Epithelial cell of proximal tubule (primary cell): ENCODE results near the gene NACC1. TPM values are rescaled to one million over a fixed set of nuclear protein-coding genes. Genes with fewer than 3 reads are reported as not detected.
"Not testable (repeated sequence)": the region's sequence is repeated elsewhere in the genome, so short reads cannot be mapped to it uniquely, and the experiment has no call there.

Experiments used
- DNase-seq: peaks from one replicate; pipeline ENCODE4 v3.0.0-alpha.2; 2011; ENCODE audit warnings: low read depth
- H3K4me3 ChIP-seq: 2 replicates; pipeline ENCODE4 v1.5.1; 2011; ENCODE audit warnings: low read depth, mild to moderate bottlenecking, low read length
- CTCF ChIP-seq: conservative IDR thresholded peaks from 2 replicates; pipeline ENCODE4 v1.5.1; 2012; ENCODE audit warnings: low read depth, mild to moderate bottlenecking, low read length
- total RNA-seq: library from RNA; depleted of rRNA; stranded (reverse); fragments of >200 nt; gene quantifications from 2 replicates; pipeline ENCODE4 v1.2.3, GENCODE V29; 2015

Gene NACC1
- total RNA-seq, 1 donor from 2014 or later: 72.2 TPM

GRCh38 chr19:13173139-13173737 is 55.2 kb downstream of the NACC1 start:
- no peak for DNase-seq
- H3K4me3 ChIP-seq: no peak overlapping the region
- no peak for TF ChIP-seq CTCF

- H3K4me3 ChIP-seq: no peak overlapping the region
- no peak for DNase-seq
- no peak for TF ChIP-seq CTCF
These were observed 58.3 kb downstream of the NACC1 start for GRCh38 chr19:13176345-13176744.

DNA sequence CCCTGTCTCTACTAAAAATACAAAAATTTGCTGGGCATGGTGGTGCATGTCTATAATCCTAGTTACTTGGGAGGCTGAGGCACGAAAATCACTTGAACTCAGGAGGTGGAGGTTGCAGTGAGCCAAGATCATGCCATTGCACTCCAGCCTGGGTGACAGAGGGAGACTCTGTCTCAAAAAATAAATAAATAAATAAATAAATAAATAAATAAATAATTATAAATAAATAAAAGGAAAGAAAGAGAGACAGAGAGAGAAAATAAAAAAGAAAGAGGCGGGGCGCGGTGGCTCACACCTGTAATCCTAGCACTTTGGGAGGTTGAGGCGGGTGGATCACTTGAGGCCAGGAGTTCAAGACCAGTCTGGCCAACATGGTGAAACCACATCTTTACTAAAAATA is 59.5 kb downstream of the NACC1 start:
- H3K4me3 ChIP-seq, DNase-seq: not testable (repeated sequence)

- not testable (repeated sequence) for DNase-seq, H3K4me3 ChIP-seq
These were observed 60.2 kb downstream of the NACC1 start for GRCh38 chr19:13178291-13178690.

- no peak for TF ChIP-seq CTCF
- DNase-seq: no peak
- no peak overlapping the region for H3K4me3 ChIP-seq
These were observed 63.8 kb downstream of the NACC1 start for GRCh38 chr19:13181747-13182388.

- DNase-seq, H3K4me3 ChIP-seq: not testable (repeated sequence)
These were observed 66.9 kb downstream of the NACC1 start for GRCh38 chr19:13184926-13185325.

DNA sequence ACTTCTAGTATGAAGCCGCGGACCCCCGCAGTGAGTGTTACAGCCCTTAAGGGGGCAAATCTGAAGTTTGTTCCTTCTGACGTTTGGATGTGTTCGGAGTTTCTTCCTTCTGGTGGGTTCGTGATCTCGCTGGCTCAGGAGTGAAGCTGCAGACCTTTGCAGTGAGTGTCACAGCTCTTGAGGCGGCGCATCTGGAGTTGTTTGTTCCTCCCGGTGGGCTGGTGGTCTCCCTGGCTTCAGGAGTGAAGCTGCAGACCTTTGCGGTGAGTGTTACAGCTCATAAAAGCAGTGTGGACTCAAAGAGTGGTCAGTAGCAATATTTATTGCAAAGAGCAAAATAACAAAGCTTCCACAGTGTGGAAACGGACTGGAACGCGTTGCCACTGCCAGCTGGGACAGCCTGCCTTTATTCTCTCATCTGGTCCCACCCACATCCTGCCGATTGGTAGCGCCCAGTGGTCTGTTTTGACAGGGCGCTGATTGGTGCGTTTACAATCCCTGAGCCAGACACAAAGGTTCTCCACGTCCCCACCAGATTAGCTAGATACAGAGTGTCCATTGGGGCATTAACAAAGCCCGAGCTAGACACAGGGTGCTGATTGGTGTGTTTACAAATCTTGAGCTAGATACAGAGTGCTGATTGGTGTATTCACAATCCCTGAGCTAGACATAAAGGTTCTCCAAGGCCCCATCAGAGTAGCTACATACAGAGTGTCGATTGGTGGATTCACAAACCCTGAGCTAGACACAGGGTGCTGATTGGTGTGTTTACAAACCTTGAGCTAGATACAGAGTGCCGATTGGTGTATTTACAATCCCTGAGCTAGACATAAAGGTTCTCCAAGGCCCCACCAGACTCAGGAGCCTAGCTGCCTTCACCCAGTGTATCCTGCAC is 67.9 kb downstream of the NACC1 start:
- H3K4me3 ChIP-seq: not testable (repeated sequence)

GRCh38 chr19:13186688-13187087 is 68.6 kb downstream of the NACC1 start:
- not testable (repeated sequence) for DNase-seq, H3K4me3 ChIP-seq

More for the DNA sequence above, 67.9 kb downstream of the NACC1 start:
- DNase-seq: not testable (repeated sequence)

DNA sequence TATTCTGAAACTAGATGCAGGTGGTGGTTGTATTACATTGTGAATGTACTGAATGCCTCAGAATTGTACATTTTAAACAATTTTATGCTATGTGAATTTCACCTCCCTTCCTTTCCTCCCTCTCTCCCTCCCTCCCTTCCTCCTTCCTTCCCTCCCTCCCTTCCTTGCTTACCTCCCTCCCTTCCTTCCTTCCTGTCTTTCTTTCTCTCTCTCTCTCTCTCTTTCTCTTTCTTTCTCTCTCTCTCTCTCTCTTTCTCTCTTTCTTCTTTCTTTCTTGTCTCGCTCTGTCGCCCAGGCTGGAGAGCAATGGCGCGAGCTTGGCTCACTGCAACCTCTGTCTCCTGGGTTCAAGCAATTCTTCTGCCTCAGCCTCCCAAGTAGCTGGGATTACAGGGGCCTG is 69.4 kb downstream of the NACC1 start:
- TF ChIP-seq CTCF: no peak
- no peak overlapping the region for H3K4me3 ChIP-seq
- DNase-seq: no peak
